Midbrain (tissue), 1 donor: ENCODE data around the gene STT3B.

Experiments used
- DNase-seq: peaks from one replicate; lab custom pipeline; 2025; lab: John Stamatoyannopoulos, UW

Gene STT3B

GRCh38 chr3:31551646-31552045 is 18.9 kb downstream of the STT3B start:
- no peak for DNase-seq

GRCh38 chr3:31552103-31552502 is 19.4 kb downstream of the STT3B start:
- DNase-seq, result no peak

GRCh38 chr3:31553258-31553657 is 20.5 kb downstream of the STT3B start:
- no peak for DNase-seq

GRCh38 chr3:31555204-31555603 is 22.5 kb downstream of the STT3B start:
- no peak for DNase-seq

- DNase-seq, result no peak
Observed at GRCh38 chr3:31559872-31560534, 27.3 kb downstream of the STT3B start.

GRCh38 chr3:31561891-31562290 is 29.2 kb downstream of the STT3B start:
- DNase-seq, result no peak

GRCh38 chr3:31562525-31562924 is 29.8 kb downstream of the STT3B start:
- DNase-seq, result no peak

GRCh38 chr3:31565288-31565687 is 32.6 kb downstream of the STT3B start:
- DNase-seq, result no peak

GRCh38 chr3:31567036-31567435 is 34.3 kb downstream of the STT3B start:
- no peak for DNase-seq

GRCh38 chr3:31568649-31569048 is 35.9 kb downstream of the STT3B start:
- no peak for DNase-seq

- DNase-seq, result no peak
Observed at GRCh38 chr3:31571325-31571724, 38.6 kb downstream of the STT3B start.

- no peak for DNase-seq
Observed at GRCh38 chr3:31572236-31573004, 39.7 kb downstream of the STT3B start.

GRCh38 chr3:31573036-31573779 is 40.5 kb downstream of the STT3B start:
- no peak for DNase-seq

- no peak for DNase-seq
Observed at GRCh38 chr3:31575448-31575847, 42.7 kb downstream of the STT3B start.

GRCh38 chr3:31576521-31576920 is 43.8 kb downstream of the STT3B start:
- DNase-seq, result no peak

GRCh38 chr3:31577232-31577631 is 44.5 kb downstream of the STT3B start:
- no peak for DNase-seq

- DNase-seq, result no peak
Observed at GRCh38 chr3:31579828-31580227, 47.1 kb downstream of the STT3B start.

- no peak for DNase-seq
Observed at GRCh38 chr3:31580645-31581044, 47.9 kb downstream of the STT3B start.

GRCh38 chr3:31581660-31582059 is 48.9 kb downstream of the STT3B start:
- DNase-seq, result no peak

GRCh38 chr3:31589228-31589627 is 56.5 kb downstream of the STT3B start:
- no peak for DNase-seq

GRCh38 chr3:31590650-31591049 is 57.9 kb downstream of the STT3B start:
- no peak for DNase-seq

- no peak for DNase-seq
Observed at GRCh38 chr3:31592764-31593163, 60.0 kb downstream of the STT3B start.

- DNase-seq, result no peak
Observed at GRCh38 chr3:31596176-31596575, 63.5 kb downstream of the STT3B start.
